NCI-H2029 treated with DMSO at 0.1 percent for 48 hours (cell line): ENCODE data around the gene ZNF521.

ENCODE experiments used
- DNase-seq: peaks from one replicate; lab custom pipeline; 2025; lab: John Stamatoyannopoulos, UW

Gene ZNF521

DNA sequence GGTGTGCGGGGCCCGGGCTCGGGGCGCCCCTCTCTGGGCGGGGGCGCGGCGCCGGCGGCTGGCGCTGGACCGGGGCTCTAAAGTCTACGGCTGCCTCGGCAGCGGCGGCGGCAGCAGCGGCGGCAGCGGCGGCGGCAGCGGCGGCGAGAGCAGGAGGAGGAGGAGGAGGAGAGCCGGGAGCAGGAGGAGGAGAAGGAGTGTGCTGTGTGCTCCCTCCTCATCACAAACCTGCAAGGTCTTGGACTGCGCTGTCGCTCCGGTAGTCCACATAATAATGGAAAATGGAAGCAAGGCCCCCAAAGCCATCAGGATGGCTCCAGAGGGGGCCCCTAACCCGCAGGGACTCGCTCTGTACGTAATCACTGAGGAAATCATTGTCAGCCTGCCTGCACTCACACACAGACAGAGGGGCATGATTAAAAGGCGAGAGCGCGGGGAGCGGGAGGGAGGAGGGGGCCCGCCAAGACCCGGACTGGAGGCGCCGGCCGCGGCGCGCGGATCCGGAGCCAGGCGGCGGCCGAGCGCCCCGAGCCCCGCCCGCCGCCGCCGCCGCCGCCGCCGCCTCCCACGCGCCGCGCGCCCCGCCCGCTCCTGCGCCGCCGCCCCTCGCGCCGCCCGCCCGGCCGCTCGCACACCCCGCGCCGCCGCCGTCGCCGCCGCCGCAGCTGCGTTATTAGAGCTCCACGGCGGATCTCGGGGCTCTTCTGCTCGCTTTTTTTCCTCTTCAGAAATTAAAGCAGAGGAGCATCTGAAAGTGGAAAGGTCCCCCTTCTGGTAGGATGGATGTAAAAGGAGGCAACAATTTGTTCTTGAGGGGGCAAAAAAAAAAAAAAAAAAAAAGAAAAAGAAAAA is at the start of gene ZNF521:
Gene ZNF521, minus strand, starts transcription at position 390 of the 852 bp plus-strand sequence. CDS start 1,220 bp downstream, outside the sequence.
- no peak for DNase-seq

DNA sequence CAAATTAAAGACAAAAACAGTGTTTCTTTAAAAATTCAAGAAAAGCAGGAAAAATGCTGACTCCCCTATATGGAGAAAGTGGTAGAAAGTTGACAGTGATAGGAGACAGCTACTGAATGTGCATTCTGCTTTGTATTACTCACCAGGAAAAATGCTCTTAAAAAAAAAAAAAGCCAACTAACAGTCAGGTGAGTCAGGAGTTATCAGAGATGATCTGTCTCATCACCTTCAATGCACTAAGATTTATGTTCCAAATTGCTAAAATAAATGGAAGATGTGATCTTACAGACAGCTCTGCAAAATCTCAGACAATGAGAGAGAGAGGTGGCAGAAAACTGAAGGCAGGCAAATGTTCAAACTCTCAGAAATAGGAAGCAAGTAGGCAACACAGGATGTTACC is 47.6 kb upstream of the ZNF521 start:
- DNase-seq = no peak

DNA sequence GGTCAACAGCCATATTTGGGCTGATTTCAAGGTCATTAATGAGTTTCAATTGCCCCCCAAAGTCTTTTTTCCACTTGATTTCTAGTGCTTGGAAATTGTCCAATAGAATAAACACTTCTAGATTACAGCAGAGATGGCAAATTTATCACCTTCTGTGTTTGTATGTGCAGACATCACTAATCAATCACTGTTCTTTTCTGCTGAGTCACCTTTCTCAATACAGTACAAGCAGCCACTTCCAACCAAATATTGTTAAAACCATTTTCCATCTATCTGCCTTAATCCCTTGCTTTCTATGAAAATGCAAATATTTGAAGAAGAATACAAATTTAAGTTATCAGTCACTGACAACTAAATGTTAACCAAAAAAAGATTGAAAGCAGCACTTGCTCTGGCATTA is 40.2 kb upstream of the ZNF521 start:
- no peak for DNase-seq

DNA sequence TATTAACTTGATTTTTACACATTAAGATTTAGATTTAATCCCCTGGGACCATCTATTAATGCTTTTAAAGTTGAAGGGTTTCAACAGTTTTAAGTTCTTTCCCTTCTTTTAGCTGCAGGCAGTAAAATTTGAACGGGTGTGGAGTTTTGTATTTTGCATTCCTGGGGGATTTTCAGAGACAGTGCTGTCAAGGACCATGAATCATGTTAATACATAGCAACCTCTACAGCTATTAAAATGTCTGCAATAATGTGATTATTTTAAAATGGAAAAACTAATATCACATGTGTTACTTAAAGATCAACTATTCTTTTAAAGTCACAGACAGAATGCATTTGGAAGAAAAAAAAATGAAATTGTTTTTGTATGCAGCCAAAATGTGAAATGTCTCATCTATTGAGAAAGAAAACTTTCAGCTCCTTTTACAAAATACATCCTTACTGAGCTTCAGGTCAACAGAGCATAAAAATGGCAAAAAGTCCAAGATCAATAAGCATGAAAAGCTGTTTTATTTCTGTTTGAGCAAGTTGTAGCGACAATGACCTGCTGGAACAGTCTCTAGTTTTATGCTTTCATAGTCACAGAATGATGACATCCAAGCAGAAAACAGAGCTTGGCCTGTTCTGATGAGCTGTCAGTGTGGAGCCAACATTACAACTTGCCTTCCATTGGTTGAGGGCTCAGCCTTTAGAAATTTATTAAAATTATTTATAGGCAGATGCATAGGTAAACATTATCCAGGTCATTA is 21.6 kb upstream of the ZNF521 start:
- no peak for DNase-seq

DNA sequence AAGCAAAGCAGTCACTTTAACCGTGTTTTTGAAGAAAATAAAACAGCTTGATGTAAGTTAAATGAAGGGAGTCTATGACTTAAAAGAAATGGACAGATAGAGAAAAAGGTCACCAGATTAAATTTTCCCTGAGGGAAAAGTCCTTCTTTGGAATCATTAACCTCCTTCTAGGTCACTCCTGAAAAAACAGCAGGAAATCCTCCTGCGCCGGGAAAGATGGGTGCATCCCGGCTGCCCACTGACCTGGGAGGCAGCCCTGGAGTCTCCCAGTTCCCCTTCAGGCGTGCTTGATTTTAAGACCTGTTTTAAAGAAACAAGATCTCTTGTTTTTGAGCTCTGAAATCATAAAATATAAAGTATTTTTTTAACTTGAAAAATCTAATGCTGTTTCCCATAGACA is 18.4 kb upstream of the ZNF521 start:
- no peak for DNase-seq

DNA sequence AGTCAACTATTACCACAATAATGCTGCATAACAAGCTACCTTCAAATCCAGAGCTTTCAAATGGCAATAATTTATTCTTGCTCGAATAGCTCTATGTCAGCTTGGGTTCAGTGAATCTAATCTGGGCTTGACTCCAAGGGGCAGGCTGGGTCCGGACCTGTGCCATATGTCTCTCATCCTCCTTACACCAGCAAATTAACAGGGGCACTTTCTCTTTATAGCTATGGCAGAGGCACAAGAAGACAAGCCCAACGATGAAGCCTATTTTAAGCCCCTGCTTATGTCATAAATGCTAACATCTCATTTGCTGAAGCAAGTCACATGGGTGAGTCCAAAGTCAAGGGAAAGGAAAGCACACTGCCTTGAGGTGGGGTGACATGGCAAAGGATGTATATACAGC is 13.3 kb upstream of the ZNF521 start:
- no peak for DNase-seq

DNA sequence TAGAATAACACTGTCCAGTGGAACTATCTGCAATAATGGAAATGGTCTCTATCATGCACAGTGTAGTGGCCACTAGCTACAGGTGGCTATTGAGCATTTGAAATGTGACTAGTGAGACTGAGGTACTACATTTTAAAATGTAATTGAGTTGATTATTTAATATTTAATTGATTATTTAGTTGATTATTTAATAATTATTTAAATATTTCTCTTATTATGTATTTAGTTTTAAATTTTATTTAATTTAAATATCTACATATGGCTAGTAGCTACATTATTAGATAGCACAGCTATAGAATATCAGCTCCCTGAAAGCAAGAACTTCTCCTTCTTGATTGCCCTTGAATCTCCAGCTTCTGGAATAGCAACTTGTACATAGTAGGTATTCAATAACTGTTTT is 12.8 kb upstream of the ZNF521 start:
- no peak for DNase-seq

DNA sequence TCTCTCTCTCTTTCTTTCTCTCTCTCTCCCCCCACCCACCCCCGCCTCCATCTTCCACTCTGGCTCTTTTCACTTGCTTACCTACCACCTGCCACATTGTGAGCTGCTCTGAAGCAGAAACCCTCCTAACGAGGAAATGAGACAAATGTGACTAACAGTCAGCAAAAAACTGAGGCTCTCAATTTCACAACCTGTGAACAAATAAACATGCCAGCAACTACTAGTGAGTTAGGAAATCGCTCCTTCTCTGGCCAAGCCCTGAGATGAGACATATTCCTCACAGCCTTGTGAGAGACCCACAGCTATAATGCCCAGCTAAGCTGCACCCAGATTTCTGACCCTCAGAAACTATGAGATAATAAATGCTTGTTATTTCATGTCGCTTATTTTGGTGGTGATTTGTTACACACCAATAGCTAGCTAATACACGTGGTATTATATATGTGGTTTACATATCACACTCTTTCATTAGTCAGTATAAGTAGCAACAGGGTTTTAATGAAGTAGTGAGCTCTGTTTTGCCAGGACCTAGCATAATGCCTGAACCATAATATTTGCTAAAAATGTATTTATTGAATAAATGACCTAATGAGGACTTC is 8.4 kb upstream of the ZNF521 start:
- DNase-seq = no peak

DNA sequence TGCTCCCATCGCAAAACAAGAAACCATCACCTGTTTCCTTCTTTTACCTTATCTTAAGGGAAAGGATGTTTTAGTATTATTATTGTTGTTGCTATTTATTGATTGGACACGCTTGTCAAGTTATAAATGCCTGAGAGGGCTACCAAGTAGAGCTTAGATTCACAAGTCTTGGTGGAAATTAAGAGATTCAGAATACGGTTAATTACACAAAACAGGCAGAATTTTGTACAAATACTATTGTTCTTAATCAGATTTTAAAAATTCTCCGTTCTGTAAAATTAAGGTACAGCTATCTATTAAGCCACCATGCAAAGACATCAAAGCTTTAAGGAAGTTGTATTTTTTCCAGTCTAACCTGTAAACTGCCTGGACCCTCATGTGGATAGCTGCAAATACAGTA is 1.1 kb upstream of the ZNF521 start:
- no peak for DNase-seq

DNA sequence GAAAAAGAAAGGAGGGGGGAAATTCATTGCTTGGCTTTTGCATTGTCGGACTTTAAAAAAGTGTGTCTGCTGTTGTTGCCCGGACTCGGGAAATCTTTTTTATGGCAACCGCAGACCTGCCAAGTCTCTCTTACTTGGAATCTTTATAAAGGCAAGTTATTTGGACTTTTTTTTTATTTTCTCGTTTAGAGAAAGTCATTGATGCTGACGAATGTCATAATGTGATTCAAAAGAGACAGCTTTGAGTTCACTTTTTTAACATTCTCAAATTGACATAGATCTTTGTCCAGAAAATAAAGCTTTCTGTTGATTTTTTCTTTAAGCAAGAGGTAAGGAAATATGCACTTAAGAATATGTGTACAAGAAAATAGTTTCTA is 651 bp upstream of the ZNF521 start:
- DNase-seq = no peak

DNA sequence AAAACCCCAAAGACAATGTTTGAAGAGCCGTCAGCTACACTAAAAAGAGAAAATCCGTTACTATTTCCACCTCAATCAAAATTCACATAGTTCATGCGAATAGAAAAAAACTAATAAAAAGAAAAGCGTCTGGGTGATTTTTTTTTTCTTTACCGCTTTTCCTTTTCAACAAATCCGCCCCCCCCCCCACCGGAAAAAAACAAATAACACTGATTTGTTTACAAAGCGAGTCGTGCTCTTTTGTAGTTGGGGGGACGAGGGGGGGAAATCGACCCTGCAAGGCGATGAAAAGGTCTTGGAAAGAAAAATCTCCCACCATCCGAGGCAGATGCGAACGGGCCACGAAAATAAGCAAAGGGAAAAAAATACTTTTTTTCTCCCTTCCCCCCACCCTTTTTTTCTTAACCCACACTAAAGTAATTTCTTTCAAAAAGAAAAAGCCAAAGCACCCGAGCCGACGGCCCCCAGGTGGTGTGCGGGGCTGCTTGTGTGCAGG is 638 bp downstream of the ZNF521 start:
- no peak for DNase-seq

DNA sequence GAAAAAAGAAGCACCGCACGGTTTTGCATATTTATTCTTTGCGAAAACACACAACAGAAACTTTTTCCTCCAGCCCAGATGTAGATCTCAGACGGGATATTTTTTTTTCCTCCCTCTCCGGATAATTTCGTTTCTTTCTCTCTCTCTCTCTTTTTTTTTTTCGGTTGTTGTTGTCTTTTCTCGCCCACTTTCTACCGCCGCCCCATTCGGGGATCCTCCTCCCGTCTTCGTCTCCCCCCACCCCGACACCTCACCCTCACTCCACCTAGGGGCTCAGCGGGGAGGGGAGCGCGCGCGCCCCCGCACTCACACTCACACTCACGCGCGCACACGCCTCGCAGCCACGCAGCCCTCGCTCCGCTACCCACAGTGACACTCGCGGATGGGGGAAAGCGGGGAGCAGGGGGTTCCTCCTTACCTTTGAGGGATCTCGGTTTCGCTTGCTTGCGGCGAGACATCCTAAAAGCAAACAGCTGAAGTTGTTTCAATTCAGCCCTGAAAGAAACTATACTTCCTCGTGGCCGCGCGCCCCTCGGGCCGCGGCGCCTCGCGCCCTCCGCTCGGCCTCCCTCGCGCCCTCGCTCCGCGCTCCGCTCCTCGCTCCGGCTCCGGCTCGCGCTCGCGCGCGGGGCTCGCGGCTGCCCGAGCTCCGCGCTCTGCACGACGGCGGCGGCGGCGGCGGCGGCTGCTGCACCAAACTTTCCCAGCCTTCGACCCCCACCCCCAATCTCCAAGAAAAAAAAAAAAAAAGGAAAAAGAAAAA is 1.3 kb downstream of the ZNF521 start:
- no peak for DNase-seq

DNA sequence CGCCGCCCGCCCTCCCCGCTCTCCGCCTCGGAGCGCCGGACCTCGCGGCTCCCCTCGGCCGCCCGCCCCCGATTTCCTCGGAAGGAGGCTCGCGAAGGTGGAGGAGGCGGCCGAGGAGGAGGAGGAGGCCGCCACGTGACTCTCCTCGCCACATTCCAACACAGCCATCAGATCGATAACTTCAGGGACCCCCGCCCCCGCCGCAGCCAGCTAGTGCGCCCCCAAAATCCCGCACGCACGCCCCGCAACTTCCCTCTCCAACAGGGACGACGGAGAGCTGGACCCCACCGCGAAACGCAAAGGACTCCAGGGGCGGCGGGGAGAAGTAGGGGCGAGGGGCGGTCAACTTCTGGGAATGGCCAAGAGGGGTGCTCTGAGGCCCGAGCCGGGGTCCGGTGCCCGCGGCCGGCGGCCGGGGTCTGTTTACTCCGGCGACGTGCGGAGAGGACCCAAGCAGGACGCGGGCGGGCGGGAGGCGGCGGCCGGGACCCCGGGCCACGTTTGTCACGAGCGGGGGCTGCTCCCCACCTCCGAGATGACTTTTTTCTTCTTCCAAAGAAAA is 2.0 kb downstream of the ZNF521 start:
- no peak for DNase-seq

DNA sequence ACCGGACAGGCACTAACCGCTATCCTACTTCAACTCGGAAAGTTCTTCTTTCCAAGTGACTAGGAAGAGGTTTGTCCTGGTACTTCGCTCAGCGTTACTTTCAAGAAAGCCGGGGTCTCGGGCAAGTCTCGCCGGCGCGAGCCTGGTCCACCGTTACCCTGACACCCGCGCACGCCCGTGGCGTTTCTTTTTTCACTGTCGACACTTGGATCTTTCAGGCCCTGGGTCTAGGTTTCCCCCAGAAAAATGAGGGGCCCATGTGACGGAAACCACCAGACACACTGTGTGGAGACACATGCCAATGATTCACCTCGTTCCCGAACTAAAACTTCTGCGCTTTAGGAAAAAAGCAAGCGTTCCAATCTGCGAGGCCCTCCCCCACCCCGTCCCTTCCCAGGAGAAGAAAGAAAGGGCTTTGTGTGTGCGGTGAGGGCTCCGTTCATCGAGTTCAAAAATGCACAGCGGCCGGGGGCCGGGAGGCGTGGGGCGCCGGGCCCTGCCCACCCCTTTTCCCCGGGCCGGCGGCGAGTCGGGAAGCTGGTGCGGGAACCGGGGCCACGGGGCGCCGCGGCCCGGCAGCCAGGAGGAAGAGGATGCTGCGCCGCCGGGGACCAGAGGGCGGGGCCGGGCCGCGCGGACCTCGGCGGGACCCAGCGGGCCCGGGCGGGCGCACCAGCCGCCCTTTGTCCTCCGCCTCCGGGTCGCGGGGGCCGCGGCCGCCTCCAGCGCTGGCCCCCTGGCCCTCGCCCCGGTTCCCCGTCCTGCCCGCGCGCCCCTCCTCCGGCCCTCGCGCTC is 2.6 kb downstream of the ZNF521 start:
- DNase-seq = no peak

DNA sequence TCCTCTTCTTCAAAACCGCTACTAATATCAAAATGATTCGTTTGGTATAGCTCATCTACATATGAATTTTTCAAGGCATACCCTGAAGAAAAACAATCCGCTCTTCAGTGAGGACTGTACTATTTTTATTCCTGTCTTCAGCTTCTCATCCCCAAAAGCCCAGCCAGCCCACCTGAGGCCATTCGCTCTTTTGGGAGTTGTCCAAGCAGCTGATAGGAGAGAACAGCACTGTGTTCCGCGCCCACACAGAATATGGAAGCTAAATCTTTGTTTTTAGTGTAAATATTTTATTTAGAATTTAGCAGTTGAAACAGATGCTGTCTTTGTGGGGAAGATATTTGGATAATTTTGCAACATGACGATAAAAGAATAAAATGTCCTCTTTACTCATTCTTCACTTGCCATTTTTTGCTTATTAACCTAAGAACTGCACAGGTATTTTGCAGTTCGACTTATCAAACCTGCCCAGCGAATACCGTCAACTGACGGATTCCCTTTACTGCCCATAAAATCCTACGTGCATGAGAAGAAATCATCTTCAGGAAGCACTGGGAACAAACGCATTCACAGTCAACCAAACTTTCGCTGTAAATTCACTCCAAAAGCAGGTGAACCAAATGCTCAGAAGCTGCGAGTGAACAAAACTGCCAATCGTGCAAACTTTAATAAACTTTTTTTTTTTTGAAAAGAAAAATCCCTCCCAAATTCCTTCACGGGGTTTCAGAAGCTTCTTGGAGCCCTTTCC is 3.4 kb downstream of the ZNF521 start:
- no peak for DNase-seq

DNA sequence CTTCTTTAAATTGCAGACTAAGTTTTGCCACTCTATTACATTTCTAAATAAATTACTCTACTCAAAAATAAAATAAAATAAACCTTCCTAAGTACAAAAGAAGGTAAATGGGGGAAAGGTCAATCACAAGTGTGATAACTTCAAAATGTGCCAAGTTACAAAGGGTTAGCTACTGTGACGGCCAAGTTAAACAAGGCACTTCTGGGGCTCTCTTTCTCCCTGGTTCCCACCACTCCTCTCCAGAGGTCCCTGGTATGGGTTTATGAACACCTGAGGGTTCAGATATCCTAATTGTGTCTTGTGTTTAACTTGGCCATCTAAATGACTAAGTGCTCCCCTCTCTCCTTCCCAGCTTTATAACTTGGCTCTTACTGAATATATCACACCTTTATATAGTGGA is 5.4 kb downstream of the ZNF521 start:
- DNase-seq = no peak

DNA sequence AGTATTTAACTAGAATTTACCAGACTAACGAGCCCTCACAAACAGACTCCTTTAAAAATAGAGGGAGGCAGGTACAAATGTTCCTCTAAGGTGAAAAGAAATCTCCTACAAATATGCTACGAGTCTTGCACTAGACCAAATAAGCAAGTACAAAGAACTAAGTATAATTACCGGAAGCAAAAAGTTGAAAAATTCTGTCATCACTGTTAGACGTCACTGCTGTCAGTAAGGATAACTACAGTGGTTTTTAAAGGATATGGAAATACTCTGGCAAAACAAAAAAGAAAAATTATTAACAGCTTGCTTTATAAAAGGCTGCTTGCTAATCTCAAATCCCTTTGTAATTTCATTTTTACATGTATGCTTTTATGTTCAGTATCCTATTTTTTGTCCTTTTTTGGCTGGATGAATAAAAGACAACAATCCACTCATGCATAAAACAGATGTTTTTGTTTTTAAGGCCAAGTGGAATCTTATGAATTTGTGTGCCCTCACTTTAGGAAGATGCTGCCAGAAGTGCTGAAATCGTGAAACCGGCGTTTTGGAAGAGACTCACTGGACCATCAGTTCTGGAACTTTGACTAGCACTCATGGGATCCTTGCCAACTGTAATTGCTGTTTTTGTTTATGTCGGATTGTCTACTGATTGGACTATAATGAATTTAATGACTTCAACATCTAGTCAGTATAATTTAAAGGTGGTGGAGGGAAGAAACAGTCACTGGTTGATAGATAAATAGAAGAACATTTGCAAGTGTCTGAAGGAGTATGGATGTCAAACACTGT is 6.7 kb downstream of the ZNF521 start:
- no peak for DNase-seq

DNA sequence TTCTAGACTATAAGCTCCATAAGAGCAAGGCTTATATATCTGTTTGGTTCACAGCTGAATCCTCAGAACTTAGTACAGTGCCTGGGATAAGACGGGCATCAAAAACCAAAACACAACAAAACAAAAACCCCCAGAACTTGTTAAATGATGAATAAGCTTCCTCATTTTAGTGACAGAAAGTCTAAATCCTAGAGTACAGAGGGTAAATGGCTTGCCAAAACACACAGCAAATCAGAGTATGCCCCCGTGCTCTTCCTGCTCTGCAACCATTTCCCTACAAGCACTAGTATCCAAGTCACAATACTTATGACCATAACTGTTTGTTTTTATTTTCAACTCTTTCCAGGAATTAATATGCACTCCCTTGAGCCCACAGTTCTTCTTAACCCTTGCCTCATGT is 10.1 kb downstream of the ZNF521 start:
- no peak for DNase-seq

DNA sequence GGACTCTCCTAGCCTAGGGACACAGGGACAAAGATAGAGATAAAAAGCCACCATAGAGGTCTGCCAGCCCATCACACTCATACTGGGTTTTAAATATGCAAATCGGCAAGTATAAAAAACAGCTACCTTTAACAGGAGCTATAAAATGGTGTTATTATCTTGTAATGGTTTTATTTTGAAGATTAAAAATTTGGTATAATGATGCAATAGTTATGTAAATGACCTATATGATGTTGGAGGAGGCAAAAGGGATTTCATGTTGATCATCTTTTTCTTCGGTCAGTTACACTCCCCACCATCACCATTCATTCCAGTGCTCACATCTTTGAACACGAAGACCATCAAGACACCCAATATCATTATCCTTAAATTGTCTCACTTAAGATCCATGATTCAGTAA is 11.2 kb downstream of the ZNF521 start:
- DNase-seq = no peak
